ENCODE data around the gene ARHGEF28.

GRCh38 chr5:73747696-73748380, 121.8 kb downstream of the ARHGEF28 start:
- TF ChIP-seq CTCF (IDR thresholded peaks at IDR 0.05) (no peak), POLR2A (IDR thresholded peaks at IDR 0.05) (no peak)
